ENCODE results near the gene GREB1. TPM values are rescaled to one million over a fixed set of nuclear protein-coding genes. Genes with fewer than 3 reads are reported as not detected.

GREB1 gene
- total RNA-seq, 1 donor from 2014 or later, result 6.8 TPM

DNA sequence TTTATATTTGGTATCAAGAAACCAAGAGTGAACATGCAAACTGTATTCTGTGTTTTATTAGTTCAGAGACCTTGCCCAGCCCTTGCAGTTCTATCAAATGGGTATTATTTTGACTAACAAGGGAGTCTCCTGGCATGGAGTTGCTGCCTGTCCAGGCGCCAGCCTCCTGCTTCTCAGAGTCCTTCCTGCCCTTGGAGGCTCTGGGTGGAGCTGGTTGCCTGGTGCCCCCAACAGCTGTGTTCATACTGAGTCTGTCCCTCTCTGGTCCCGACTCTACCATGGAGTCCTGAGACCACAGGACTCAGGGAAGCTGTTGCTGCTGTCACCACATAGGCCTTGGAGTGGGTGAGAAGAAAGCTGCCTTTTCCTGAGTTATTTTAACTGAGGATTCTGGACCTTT lies 26.3 kb upstream of the GREB1 start:
- Histone ChIP-seq H3K9ac (ENCODE audit: low read depth in 1 of 3, low read length in 3 of 3) (no peak overlapping the region), H3K4me3 (ENCODE audit: low read length in 3 of 3) (no peak overlapping the region), H3K9me3 (ENCODE audit: control insufficient read depth in 3 of 3, low read length in 3 of 3) (peaks cover 0 to 2% (median 0%) of the 10 kb centered on the region in 3 donors), H3K36me3 (ENCODE audit: control insufficient read depth in 3 of 3, insufficient read depth in 3 of 3, low read length in 3 of 3) (no peaks in the 10 kb centered on the region), H3K4me1 (ENCODE audit: control insufficient read depth in 3 of 3, insufficient read depth in 3 of 3, low read length in 3 of 3) (peaks cover 0 to 13% (median 5%) of the 10 kb centered on the region in 3 donors), H3K27ac (ENCODE audit: low read depth, low read length) (no peak overlapping the region), H3K27me3 (ENCODE audit: control insufficient read depth in 3 of 3, insufficient read depth in 3 of 3, low read length in 3 of 3) (no peaks in the 10 kb centered on the region)

DNA sequence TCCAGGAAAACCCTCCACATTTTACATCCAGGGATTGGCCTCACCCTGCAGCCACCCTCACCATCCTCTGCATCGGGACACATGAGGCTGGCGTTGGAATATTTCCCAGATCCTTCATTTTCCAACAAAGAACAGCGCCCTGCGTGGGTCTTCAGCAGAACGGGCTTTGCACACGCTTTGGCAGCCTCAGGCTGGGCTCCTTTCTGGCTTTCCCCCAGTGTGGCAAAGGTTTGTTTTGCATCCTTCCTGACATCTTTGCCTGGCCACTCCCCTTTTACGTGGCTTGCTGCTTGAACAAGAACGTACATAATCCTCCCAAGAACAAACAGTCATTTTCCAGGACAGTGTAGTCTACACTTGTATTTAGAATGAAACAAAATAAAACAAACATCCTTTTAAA lies 25.6 kb upstream of the GREB1 start:
- no peaks in the 10 kb centered on the region for H3K27me3 ChIP-seq (ENCODE audit: control insufficient read depth in 3 of 3, insufficient read depth in 3 of 3, low read length in 3 of 3)
- H3K9me3 ChIP-seq (ENCODE audit: control insufficient read depth in 3 of 3, low read length in 3 of 3), result peaks cover 0 to 2% (median 0%) of the 10 kb centered on the region in 3 donors
- peaks cover 0 to 13% (median 5%) of the 10 kb centered on the region in 3 donors for H3K4me1 ChIP-seq (ENCODE audit: control insufficient read depth in 3 of 3, insufficient read depth in 3 of 3, low read length in 3 of 3)
- H3K9ac ChIP-seq (ENCODE audit: low read depth in 1 of 3, low read length in 3 of 3), result no peak overlapping the region
- H3K4me3 ChIP-seq (ENCODE audit: low read length in 3 of 3), result no peak overlapping the region
- no peaks in the 10 kb centered on the region for H3K36me3 ChIP-seq (ENCODE audit: control insufficient read depth in 3 of 3, insufficient read depth in 3 of 3, low read length in 3 of 3)
- no peak overlapping the region for H3K27ac ChIP-seq (ENCODE audit: low read depth, low read length)

- Histone ChIP-seq H3K9ac (ENCODE audit: low read depth in 1 of 3, low read length in 3 of 3) (no peak overlapping the region), H3K4me1 (ENCODE audit: control insufficient read depth in 3 of 3, insufficient read depth in 3 of 3, low read length in 3 of 3) (peaks cover 0 to 13% (median 5%) of the 10 kb centered on the region in 3 donors), H3K27ac (ENCODE audit: low read depth, low read length) (no peak overlapping the region), H3K27me3 (ENCODE audit: control insufficient read depth in 3 of 3, insufficient read depth in 3 of 3, low read length in 3 of 3) (no peaks in the 10 kb centered on the region), H3K4me3 (ENCODE audit: low read length in 3 of 3) (no peak overlapping the region), H3K36me3 (ENCODE audit: control insufficient read depth in 3 of 3, insufficient read depth in 3 of 3, low read length in 3 of 3) (no peaks in the 10 kb centered on the region), H3K9me3 (ENCODE audit: control insufficient read depth in 3 of 3, low read length in 3 of 3) (no peaks in the 10 kb centered on the region)
Measured at GRCh38 chr2:11509657-11510360, 24.0 kb upstream of the GREB1 start.

GRCh38 chr2:11512431-11512830 lies 21.4 kb upstream of the GREB1 start:
- Histone ChIP-seq H3K36me3 (ENCODE audit: control insufficient read depth in 3 of 3, insufficient read depth in 3 of 3, low read length in 3 of 3) (no peaks in the 10 kb centered on the region), H3K27ac (ENCODE audit: low read depth, low read length) (no peak overlapping the region), H3K9ac (ENCODE audit: low read depth in 1 of 3, low read length in 3 of 3) (no peak overlapping the region), H3K4me3 (ENCODE audit: low read length in 3 of 3) (no peak overlapping the region), H3K4me1 (ENCODE audit: control insufficient read depth in 3 of 3, insufficient read depth in 3 of 3, low read length in 3 of 3) (peaks cover 0 to 3% (median 0%) of the 10 kb centered on the region in 3 donors), H3K27me3 (ENCODE audit: control insufficient read depth in 3 of 3, insufficient read depth in 3 of 3, low read length in 3 of 3) (no peaks in the 10 kb centered on the region), H3K9me3 (ENCODE audit: control insufficient read depth in 3 of 3, low read length in 3 of 3) (no peaks in the 10 kb centered on the region)

DNA sequence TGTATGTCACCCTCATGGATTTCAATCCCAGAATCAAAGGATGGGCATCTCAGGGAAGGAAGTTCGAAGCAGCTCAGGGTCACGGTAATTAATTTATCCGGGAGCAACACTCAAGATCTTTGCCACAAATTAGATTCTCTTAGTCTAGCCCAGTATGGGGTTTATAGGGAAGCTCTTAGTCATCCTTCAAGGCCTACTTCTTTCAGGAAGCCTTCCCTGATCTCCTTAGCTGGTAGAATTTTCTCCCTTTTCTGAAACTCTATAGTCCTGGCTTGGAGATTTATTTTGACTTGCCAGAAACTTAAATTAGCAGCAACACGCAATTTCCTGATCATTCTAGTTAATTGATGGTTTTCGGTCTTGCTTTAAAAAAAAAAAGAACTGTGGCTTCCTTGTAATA lies 20.5 kb upstream of the GREB1 start:
- Histone ChIP-seq H3K4me3 (ENCODE audit: low read length in 3 of 3) (no peak overlapping the region), H3K27ac (ENCODE audit: low read depth, low read length) (no peak overlapping the region), H3K4me1 (ENCODE audit: control insufficient read depth in 3 of 3, insufficient read depth in 3 of 3, low read length in 3 of 3) (no peaks in the 10 kb centered on the region), H3K9ac (ENCODE audit: low read depth in 1 of 3, low read length in 3 of 3) (no peak overlapping the region), H3K27me3 (ENCODE audit: control insufficient read depth in 3 of 3, insufficient read depth in 3 of 3, low read length in 3 of 3) (no peaks in the 10 kb centered on the region), H3K9me3 (ENCODE audit: control insufficient read depth in 3 of 3, low read length in 3 of 3) (no peaks in the 10 kb centered on the region), H3K36me3 (ENCODE audit: control insufficient read depth in 3 of 3, insufficient read depth in 3 of 3, low read length in 3 of 3) (no peaks in the 10 kb centered on the region)

DNA sequence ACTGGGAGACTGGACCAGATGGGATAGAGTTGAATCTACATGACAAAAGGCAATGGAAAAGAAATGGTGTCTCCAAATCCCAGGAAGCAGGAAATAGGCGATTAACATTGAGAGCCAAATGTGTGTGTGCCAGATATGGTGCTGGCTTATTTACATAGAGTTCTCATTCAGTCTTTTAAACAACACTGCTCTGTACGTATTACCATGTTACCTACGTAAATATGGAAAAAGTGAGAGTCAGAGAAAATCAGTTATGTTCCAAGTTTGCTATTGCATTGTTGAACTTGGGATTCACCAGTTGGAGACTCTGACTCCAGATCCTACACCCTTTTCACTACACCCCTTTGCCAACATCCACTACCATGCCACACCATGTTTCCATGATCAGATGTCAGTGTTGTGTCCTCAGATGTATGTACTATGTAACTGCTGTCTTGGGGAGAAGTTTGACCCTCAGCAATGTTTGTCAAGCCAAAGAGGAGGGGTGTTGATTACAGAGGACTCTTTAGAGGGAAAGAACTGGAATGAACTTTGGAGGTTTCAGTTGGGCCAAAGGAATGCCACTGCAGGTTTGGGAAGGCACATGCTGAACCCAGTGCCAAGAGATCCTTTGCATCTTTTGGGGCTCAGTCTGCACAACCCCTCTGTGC lies 19.6 kb upstream of the GREB1 start:
- Histone ChIP-seq H3K9me3 (ENCODE audit: control insufficient read depth in 3 of 3, low read length in 3 of 3) (no peaks in the 10 kb centered on the region), H3K9ac (ENCODE audit: low read depth in 1 of 3, low read length in 3 of 3) (no peak overlapping the region)

DNA sequence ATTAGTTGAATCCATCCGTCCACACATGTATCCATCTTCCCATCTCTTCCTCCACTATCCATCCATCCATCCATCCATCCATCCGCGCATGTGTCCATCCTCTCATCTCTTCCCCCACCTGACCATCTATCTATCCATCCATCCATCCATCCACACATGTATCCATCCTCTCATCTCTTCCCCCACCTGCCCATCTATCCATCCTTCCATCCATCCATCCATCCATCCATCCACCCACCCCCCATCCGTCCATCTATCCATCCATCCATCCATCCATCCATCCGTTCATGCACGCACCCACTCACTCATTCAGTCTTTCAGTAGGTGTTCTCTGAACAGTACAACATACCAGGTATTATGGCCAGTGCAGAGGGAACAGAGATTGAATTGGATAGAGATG lies 18.9 kb upstream of the GREB1 start:
- Histone ChIP-seq H3K9me3 (ENCODE audit: control insufficient read depth in 3 of 3, low read length in 3 of 3) (no peaks in the 10 kb centered on the region), H3K27ac (ENCODE audit: low read depth, low read length) (no peak overlapping the region), H3K27me3 (ENCODE audit: control insufficient read depth in 3 of 3, insufficient read depth in 3 of 3, low read length in 3 of 3) (no peaks in the 10 kb centered on the region), H3K36me3 (ENCODE audit: control insufficient read depth in 3 of 3, insufficient read depth in 3 of 3, low read length in 3 of 3) (no peaks in the 10 kb centered on the region), H3K4me1 (ENCODE audit: control insufficient read depth in 3 of 3, insufficient read depth in 3 of 3, low read length in 3 of 3) (no peaks in the 10 kb centered on the region), H3K9ac (ENCODE audit: low read depth in 1 of 3, low read length in 3 of 3) (no peak overlapping the region), H3K4me3 (ENCODE audit: low read length in 3 of 3) (no peak overlapping the region)

More for the DNA sequence above, 19.6 kb upstream of the GREB1 start:
- H3K27ac ChIP-seq (ENCODE audit: low read depth, low read length), result no peak overlapping the region
- H3K4me3 ChIP-seq (ENCODE audit: low read length in 3 of 3), result no peak overlapping the region
- H3K27me3 ChIP-seq (ENCODE audit: control insufficient read depth in 3 of 3, insufficient read depth in 3 of 3, low read length in 3 of 3), result no peaks in the 10 kb centered on the region
- H3K4me1 ChIP-seq (ENCODE audit: control insufficient read depth in 3 of 3, insufficient read depth in 3 of 3, low read length in 3 of 3), result no peaks in the 10 kb centered on the region
- H3K36me3 ChIP-seq (ENCODE audit: control insufficient read depth in 3 of 3, insufficient read depth in 3 of 3, low read length in 3 of 3), result no peaks in the 10 kb centered on the region

DNA sequence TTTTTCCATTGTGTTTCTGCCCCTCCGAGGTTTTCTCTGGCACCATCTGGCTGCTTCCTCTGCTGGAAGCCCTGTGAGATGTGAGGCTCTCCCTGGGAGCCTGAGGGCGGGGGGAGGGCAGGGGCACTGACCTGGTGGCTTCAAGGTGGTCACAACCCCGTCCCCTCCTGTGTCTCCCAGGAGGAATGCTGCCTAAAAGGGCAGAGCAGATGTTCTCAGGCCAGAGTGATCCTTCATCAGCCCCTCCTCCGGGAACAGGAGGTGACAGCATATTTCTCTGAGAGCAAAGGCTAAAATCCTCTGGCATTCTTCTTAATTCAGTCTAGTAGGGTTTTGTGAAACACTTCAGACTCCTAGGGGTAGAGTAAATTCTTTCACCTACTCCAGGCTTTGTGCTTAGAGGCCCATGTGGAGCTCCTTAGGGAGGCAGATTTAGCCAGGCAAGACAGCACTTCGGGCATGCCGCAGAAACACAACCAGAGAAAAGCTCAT lies 18.3 kb upstream of the GREB1 start:
- Histone ChIP-seq H3K27ac (ENCODE audit: low read depth, low read length) (no peak overlapping the region), H3K4me1 (ENCODE audit: control insufficient read depth in 3 of 3, insufficient read depth in 3 of 3, low read length in 3 of 3) (no peaks in the 10 kb centered on the region)

GRCh38 chr2:11516984-11517648 lies 16.7 kb upstream of the GREB1 start:
- no peaks in the 10 kb centered on the region for H3K27me3 ChIP-seq (ENCODE audit: control insufficient read depth in 3 of 3, insufficient read depth in 3 of 3, low read length in 3 of 3)
- H3K36me3 ChIP-seq (ENCODE audit: control insufficient read depth in 3 of 3, insufficient read depth in 3 of 3, low read length in 3 of 3), result no peaks in the 10 kb centered on the region
- H3K27ac ChIP-seq (ENCODE audit: low read depth, low read length), result no peak overlapping the region
- no peaks in the 10 kb centered on the region for H3K4me1 ChIP-seq (ENCODE audit: control insufficient read depth in 3 of 3, insufficient read depth in 3 of 3, low read length in 3 of 3)
- no peak overlapping the region for H3K4me3 ChIP-seq (ENCODE audit: low read length in 3 of 3)
- no peak overlapping the region for H3K9ac ChIP-seq (ENCODE audit: low read depth in 1 of 3, low read length in 3 of 3)
- H3K9me3 ChIP-seq (ENCODE audit: control insufficient read depth in 3 of 3, low read length in 3 of 3), result no peaks in the 10 kb centered on the region

More for the DNA sequence above, 18.3 kb upstream of the GREB1 start:
- Histone ChIP-seq H3K9me3 (ENCODE audit: control insufficient read depth in 3 of 3, low read length in 3 of 3) (no peaks in the 10 kb centered on the region), H3K4me3 (ENCODE audit: low read length in 3 of 3) (no peak overlapping the region), H3K27me3 (ENCODE audit: control insufficient read depth in 3 of 3, insufficient read depth in 3 of 3, low read length in 3 of 3) (no peaks in the 10 kb centered on the region), H3K36me3 (ENCODE audit: control insufficient read depth in 3 of 3, insufficient read depth in 3 of 3, low read length in 3 of 3) (no peaks in the 10 kb centered on the region), H3K9ac (ENCODE audit: low read depth in 1 of 3, low read length in 3 of 3) (no peak overlapping the region)

DNA sequence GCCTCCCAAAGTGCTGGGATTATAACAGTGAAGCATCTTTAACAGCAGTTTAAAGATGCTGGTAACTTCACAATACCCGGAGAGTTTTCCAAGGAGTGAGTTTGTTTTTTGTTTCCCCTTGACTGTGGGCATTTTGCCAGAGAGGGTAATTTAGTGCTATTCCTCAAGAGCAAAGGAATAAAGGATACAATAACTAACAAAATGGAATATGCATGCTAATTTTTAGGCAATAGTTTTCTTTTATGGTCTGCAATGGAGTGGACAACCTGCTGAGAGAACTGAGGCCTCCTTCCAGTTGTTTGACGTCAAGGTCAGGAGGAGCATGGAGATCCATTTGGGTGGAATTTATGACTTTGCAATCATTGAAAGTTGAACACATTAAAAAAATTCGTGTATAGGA lies 15.9 kb upstream of the GREB1 start:
- H3K27me3 ChIP-seq (ENCODE audit: control insufficient read depth in 3 of 3, insufficient read depth in 3 of 3, low read length in 3 of 3), result no peaks in the 10 kb centered on the region
- H3K9ac ChIP-seq (ENCODE audit: low read depth in 1 of 3, low read length in 3 of 3), result no peak overlapping the region
- no peaks in the 10 kb centered on the region for H3K4me1 ChIP-seq (ENCODE audit: control insufficient read depth in 3 of 3, insufficient read depth in 3 of 3, low read length in 3 of 3)
- no peak overlapping the region for H3K27ac ChIP-seq (ENCODE audit: low read depth, low read length)
- H3K4me3 ChIP-seq (ENCODE audit: low read length in 3 of 3), result no peak overlapping the region
- H3K36me3 ChIP-seq (ENCODE audit: control insufficient read depth in 3 of 3, insufficient read depth in 3 of 3, low read length in 3 of 3), result no peaks in the 10 kb centered on the region
- H3K9me3 ChIP-seq (ENCODE audit: control insufficient read depth in 3 of 3, low read length in 3 of 3), result no peaks in the 10 kb centered on the region
